Measurements from ENCODE around the gene NOP53.
"Not testable (repeated sequence)": the region's sequence is repeated elsewhere in the genome, so short reads cannot be mapped to it uniquely, and the experiment has no call there.

The NOP53 gene

GRCh38 chr19:47755065-47755761 lies 9.9 kb downstream of the NOP53 start:
- no peak for DNase-seq

GRCh38 chr19:47755762-47756626 lies 10.6 kb downstream of the NOP53 start:
- DNase-seq: no peak

- no peak for DNase-seq
These were observed 11.2 kb downstream of the NOP53 start for GRCh38 chr19:47756627-47756929.

- no peak for DNase-seq
These were observed 11.7 kb downstream of the NOP53 start for GRCh38 chr19:47756953-47757608.

- DNase-seq: no peak
These were observed 12.5 kb downstream of the NOP53 start for GRCh38 chr19:47757617-47758442.

GRCh38 chr19:47758443-47758804 lies 13.1 kb downstream of the NOP53 start:
- DNase-seq: no peak

GRCh38 chr19:47760632-47760999 lies 15.3 kb downstream of the NOP53 start:
- no peak for DNase-seq

GRCh38 chr19:47761566-47761965 lies 16.2 kb downstream of the NOP53 start:
- DNase-seq: no peak

GRCh38 chr19:47762151-47762550 lies 16.8 kb downstream of the NOP53 start:
- no peak for DNase-seq

- DNase-seq: no peak
These were observed 17.4 kb downstream of the NOP53 start for GRCh38 chr19:47762615-47763308.

GRCh38 chr19:47764705-47765104 lies 19.4 kb downstream of the NOP53 start:
- not testable (repeated sequence) for DNase-seq

- DNase-seq: peak; percentile 34
These were observed 20.4 kb downstream of the NOP53 start for GRCh38 chr19:47765523-47766358.

GRCh38 chr19:47766359-47766620 lies 20.9 kb downstream of the NOP53 start:
- no peak for DNase-seq

GRCh38 chr19:47766670-47767069 lies 21.3 kb downstream of the NOP53 start:
- DNase-seq: no peak

GRCh38 chr19:47767349-47767748 lies 22.0 kb downstream of the NOP53 start:
- no peak for DNase-seq

GRCh38 chr19:47768604-47769003 lies 23.3 kb downstream of the NOP53 start:
- DNase-seq: no peak

- DNase-seq: no peak
These were observed 24.2 kb downstream of the NOP53 start for GRCh38 chr19:47769534-47769933.

- DNase-seq: not testable (repeated sequence)
These were observed 25.9 kb downstream of the NOP53 start for GRCh38 chr19:47771291-47771690.

GRCh38 chr19:47776568-47776967 lies 31.2 kb downstream of the NOP53 start:
- no peak for DNase-seq

- not testable (repeated sequence) for DNase-seq
These were observed 32.1 kb downstream of the NOP53 start for GRCh38 chr19:47777245-47778048.
